ENCODE measurements around the gene SUMO3.

The SUMO3 gene

DNA sequence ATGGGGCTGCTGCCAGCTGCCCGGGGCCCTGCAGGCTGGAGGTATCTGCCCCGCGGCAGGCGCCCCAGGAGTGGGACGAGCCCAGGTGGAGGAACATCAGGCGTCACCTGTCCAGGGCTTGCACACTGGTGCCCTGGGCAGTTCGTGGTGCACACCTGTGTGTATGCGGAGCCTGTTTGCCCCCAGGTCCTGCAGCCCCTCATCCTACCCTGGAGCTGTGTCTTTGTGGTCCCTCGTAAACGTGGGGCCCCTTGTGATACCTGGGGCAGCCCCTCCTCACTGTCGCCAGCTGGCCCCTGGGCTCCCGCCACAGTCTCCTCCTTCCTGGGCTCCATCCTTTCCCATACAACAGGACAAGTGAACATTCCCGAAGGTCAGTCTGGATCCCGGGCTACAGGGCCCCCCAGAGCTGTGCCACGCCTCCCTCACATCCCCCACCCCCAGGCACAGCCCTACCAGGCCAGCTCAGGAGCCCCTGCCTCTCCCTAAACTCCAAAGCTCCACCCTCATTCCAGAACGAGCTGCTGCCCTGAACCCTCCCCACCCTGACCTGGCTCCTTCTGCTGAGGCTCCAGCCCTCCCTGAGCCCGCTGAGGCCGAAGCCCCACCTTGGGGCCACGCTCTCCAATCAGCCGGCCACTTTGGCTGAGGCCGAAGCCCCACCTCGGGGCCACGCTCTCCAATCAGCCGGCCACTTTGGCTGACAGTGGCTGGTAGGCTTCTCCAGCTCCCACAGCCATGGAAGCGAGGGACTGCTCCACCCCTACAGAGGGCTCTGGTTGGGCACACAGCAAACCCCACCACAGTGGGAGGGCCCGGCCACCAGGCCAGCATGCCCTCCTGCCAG, 58.9 kb downstream of the SUMO3 start:
- DNase-seq, result no peak

DNA sequence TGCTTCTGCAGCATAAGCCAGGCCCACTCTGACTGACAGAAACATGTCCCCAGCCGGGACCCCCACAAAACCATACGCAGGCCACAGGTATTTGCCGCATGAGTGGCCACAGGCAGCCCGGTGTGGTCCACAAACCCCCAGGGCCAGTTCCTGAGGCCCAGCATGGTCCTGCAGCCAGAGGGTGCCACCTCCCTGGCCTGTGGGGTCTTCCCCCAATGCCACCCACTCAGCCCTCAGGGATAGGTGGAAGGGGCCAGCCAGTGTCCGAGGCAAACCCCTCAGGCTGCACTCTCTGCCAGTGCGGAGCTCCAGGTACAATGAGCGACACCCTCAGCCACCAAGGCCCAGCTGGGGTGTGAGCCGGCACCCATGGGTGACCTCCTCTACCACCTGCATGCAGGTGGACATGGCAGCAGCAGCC, 59.7 kb downstream of the SUMO3 start:
- no peak for DNase-seq

DNA sequence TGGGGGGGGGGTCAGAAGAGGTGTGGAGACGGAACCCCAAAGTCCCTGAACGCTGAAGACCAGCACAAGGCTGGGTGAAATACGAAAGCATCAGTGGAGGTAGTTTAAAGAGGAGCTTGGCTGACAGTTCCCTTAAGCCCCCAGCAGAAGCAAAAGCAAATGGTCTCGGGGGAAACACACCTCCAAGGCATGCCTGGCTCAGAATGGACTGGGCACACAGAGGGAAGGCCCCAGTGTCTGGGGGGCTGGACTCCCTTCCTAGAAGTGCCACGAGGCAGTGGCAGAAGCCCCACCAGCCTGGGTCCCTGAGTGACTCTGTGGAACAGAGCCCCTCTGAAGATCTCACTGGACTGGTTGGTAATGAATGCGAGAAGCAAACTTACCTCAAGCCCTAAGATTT, 60.1 kb downstream of the SUMO3 start:
- DNase-seq, result no peak

DNA sequence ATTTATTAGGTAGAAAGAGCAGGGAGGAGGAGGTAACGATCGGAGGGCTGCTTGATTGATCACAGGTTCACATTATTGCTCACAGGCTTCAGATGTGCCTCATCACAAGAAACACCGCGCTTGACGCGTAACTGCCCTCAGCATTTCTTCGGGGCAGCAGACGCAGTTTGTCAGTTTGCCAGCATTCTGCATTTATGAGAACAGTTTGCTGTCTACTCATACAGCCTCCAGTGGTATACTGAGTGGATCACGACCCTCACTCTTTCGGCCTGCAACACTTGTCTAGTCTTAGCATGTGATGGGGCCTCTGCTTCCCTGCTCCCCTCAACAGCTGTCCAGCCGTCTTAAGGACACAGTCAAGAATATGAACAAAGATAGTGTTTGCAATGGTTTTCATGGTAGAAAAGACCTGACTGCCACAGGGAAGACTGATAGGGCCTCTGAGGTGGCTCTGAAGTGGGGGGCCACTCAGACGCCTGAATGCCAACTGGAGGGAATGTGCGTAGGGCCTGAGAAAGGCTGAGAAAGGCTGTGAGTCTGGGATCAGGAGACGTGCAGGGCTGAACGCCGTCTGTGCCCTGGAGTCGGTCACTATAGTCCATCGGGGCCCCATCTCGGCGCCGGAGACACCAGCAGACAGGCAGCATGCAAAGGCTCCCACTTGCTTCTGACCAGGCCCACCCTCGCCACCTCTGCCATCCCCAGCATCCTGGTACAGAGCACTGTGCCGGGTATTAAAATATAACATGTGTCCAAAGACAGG, 61.3 kb downstream of the SUMO3 start:
- no peak for DNase-seq
